ENCODE measurements around the gene GPC1.

The GPC1 gene

GRCh38 chr2:240412975-240413812, 22.3 kb upstream of the GPC1 start:
- DNase-seq = no peak

DNA sequence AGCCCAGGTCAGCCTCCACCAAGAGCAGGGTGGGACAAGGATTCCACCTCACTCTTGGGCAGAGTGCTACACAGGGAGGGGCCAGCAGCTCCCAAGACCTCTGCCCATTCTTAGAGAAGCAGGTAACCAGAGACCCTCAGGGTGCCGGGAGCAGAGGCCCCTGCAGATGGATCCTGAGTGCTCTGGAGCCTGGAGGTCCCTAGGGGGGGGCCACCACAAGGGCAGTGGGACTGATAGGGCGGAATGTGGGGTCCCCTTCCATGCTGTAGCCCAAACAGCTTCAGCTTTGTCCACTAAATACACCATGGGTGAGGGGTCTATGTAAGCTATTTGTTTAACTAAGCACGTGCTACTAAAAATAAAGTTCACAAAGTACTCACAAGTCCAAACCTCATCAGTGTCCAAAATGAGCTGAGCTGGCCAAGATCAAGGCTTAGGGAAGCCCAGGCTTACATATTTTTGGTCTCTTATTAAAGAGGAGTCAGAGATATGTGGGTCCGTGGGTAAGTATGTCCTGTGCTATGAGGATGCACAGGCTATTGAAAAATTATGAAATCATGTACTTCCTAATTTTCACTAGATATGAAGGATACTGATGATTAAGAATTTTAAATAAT, 21.5 kb upstream of the GPC1 start:
- no peak for DNase-seq

DNA sequence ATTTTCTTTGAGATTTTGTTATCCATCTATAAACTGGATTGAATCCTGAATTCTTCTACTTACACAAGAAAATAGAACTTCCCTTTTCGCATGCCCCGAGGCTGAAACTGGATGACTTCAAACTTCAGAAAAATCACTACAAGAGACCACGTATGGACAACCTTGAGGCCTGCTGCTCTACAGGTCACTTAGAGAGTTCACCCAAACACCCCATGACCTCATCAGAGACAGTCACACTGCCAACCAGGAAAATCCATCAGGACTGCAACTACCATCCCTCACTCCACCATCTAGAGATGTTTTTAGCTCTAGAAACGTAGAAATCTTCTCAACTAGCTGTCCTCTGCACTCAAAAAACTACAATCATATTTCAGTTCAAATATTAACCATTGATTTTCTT, 18.6 kb upstream of the GPC1 start:
- DNase-seq = no peak

- DNase-seq = no peak
Observed at GRCh38 chr2:240418311-240418710, 17.2 kb upstream of the GPC1 start.

DNA sequence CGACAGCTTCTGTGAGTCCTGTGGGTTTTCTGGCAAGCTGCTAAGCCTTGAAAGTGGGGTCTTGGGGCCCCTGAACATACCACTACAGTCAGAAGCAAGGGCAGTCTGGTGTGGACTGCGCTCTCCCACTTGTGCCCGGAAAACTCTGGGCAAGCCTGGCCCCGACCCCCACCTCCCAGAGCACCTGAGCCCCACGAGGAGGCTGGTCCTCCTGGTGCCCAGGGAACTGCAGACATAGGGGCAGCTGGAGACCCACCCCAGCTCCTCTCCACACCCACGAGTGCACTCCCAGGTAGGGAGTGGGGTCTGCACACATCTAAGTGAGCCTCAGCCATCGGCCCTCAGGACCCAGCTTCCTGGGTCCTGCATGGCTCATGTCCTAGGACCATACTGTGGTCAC, 16.2 kb upstream of the GPC1 start:
- DNase-seq = no peak

- DNase-seq = no peak
Observed at GRCh38 chr2:240419723-240420122, 15.7 kb upstream of the GPC1 start.

- no peak for DNase-seq
Observed at GRCh38 chr2:240420206-240421104, 15.0 kb upstream of the GPC1 start.

GRCh38 chr2:240421381-240421780, 14.1 kb upstream of the GPC1 start:
- no peak for DNase-seq

GRCh38 chr2:240422658-240423329, 12.7 kb upstream of the GPC1 start:
- DNase-seq = no peak

GRCh38 chr2:240423788-240424191, 11.7 kb upstream of the GPC1 start:
- no peak for DNase-seq

GRCh38 chr2:240424341-240425235, 10.9 kb upstream of the GPC1 start:
- DNase-seq = no peak

DNA sequence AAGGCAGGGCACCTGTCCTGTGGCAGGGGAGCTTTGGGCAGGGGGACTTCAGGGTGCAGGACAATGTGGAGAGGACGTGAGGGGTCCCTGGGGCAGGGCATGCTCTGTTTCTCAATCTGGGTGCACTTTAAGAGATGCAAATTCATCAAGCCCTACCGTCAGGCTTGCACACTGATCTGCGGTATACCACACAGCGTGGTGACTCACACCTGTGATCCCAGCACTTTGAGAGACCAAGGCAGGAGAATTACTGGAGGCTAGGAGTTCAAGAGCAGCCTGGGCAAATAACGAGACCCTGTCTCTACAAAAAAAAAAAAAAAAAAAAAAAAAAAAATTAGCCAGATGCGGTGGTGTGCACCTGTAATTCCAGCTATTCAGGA, 10.2 kb upstream of the GPC1 start:
- DNase-seq = no peak

DNA sequence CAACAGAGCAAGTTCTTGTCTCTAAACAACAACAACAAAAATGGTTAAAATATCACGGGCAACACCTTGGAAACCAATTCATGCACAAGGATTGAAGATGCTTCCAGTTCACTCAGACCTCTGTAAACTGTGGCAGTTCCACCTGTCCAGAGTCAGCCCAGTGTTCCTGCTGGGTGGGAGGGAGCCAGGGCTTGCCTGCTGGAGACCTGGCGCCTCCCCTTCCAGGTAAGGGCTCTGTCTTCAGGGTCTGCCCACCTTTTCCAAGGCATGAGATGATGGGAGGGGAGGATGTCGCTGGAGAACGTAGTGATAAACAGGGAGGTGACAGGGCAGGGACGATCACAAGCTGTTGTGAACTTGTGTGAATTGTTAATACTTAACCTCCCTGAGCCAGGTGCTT, 9.8 kb upstream of the GPC1 start:
- DNase-seq = no peak

DNA sequence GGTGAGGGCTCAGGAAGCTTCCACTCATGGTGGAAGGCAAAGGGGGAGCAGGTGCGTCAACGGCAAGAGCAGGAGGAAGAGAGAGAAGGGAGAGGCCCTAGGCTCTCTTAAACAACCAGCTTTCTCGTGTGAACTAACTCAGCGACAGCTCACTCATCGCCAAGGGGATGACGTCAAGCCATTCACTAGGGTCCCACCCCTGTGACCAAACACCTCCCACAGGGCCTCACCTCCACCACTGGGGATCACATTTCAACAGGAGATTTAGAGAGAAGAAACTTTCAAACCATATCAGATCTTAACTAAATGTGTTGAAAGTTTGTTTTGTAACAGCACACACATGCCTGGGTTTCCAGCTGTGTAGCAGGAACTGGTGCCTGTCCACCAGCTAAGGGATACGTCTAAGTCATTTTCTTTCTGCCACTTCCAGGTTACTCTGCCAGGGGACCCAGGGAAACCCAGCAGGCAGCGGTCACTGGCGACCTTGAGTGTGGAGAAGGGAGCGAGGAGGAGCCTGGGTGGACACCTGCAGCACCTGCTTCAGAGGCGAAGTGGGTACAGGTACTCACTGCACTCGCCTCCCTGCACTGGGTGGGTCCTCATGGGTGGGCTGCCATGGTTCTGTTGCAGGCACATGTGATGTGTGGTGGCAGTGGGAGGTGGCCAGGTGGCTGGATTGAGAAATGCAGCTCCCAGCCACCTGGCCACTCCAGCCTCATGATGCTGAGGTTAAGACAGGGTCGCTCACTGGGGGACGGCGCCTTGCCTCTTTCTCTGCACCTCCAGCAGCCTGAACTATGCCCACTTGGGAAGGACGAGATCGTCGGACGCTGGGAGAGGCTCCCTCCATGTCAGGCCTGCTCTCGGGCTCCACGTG, 8.4 kb upstream of the GPC1 start:
- peak in 1 of 3 experiments; percentile 4 for DNase-seq

GRCh38 chr2:240427729-240428128, 7.7 kb upstream of the GPC1 start:
- DNase-seq = no peak

DNA sequence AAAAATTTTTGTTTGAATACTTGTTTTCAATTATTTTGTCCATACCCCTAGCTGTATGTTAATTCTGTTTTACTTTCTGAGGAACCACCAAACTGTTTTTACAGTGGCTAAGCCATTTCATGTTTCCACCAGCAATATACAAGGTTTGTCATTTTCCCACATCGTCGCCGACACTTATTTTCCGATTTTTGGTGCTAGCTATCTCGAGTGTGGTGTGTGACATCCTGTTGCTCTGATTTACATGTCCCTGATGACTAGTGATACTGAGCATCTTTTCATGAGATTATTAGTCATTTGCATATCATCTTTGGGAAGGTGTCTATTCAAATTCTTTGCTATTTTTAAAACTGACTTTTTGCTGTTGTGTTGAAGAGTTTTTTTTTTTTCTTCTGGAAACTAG, 7.2 kb upstream of the GPC1 start:
- no peak for DNase-seq

GRCh38 chr2:240429341-240429871, 6.1 kb upstream of the GPC1 start:
- DNase-seq = no peak

- DNase-seq = peak in 2 of 3 experiments; percentile 27 to 33
Observed at GRCh38 chr2:240429872-240430491, 5.5 kb upstream of the GPC1 start.

- no peak for DNase-seq
Observed at GRCh38 chr2:240430595-240430994, 4.9 kb upstream of the GPC1 start.

GRCh38 chr2:240431271-240431660, 4.2 kb upstream of the GPC1 start:
- no peak for DNase-seq

Measured in NCI-H1417 (cell line).